CD4-positive, CD25-positive, alpha-beta regulatory T cell (primary cell): ENCODE data around the gene ZFC3H1. TPM values are rescaled to one million over a fixed set of nuclear protein-coding genes. Genes with fewer than 3 reads are reported as not detected.
A peak's percentile ranks its signal among the peaks of the same experiment; 100 is the strongest.

Experiments
- ATAC-seq, 2 donors: fragments of 150-1000 bp; cut with Tn5 transposase; one replicate each; pipeline ENCODE4 v1.10.0; 2021; ENCODE audit warnings: low read depth in 2 of 2, moderate number of reproducible peaks in 2 of 2, moderate library complexity in 1 of 2
- DNase-seq, 3 donors: peaks; one replicate each; pipeline versions ENCODE4 v3.0.0 to v3.0.0-alpha.2; 2012 to 2022; ENCODE audit warnings: mixed read lengths in 1 of 3
- H3K27ac ChIP-seq: one replicate; pipeline ENCODE4 v1.7.0; 2013; ENCODE audit warnings: mild to moderate bottlenecking, low read length; ENCODE audit not compliant: insufficient read depth, poor library complexity, severe bottlenecking
- H3K27me3 ChIP-seq: one replicate; pipeline ENCODE4 v1.7.0; 2013; ENCODE audit warnings: low read length; ENCODE audit not compliant: control insufficient read depth, insufficient read depth
- H3K36me3 ChIP-seq: one replicate; pipeline ENCODE4 v1.7.0; 2013; ENCODE audit warnings: mild to moderate bottlenecking, low read length, moderate library complexity; ENCODE audit not compliant: control insufficient read depth, insufficient read depth
- H3K4me1 ChIP-seq: 2 replicates; pipeline ENCODE4 v1.7.0; 2013; ENCODE audit warnings: mild to moderate bottlenecking, low read length; ENCODE audit not compliant: insufficient read depth, control insufficient read depth, poor library complexity, severe bottlenecking
- H3K4me3 ChIP-seq: one replicate; pipeline ENCODE4 v1.7.0; 2013; ENCODE audit warnings: low read depth, mild to moderate bottlenecking, low read length, moderate library complexity
- H3K9me3 ChIP-seq, 2 experiments: 1 replicate in 1 of 2; 2 replicates in 1 of 2; pipeline ENCODE4 v1.7.0; 2013; ENCODE audit warnings: low read length in 2 of 2, mild to moderate bottlenecking in 1 of 2, moderate library complexity in 1 of 2; ENCODE audit not compliant: control insufficient read depth in 2 of 2
- H3K27ac Mint-ChIP-seq, 3 donors: one replicate each; pipeline ENCODE4 v1.8.0; 2020 to 2022; ENCODE audit warnings: mild to moderate bottlenecking in 3 of 3, mixed read lengths in 3 of 3, moderate library complexity in 2 of 3
- H3K27me3 Mint-ChIP-seq: one replicate; pipeline ENCODE4 v1.8.0; 2022; ENCODE audit warnings: mild to moderate bottlenecking, mixed read lengths
- H3K36me3 Mint-ChIP-seq: one replicate; pipeline ENCODE4 v1.8.0; 2020; ENCODE audit warnings: mixed read lengths
- H3K4me1 Mint-ChIP-seq, 4 donors: one replicate each; pipeline ENCODE4 v1.8.0; 2020 to 2022; ENCODE audit warnings: mixed read lengths in 4 of 4, mild to moderate bottlenecking in 1 of 4
- H3K4me3 Mint-ChIP-seq, 4 donors: one replicate each; pipeline ENCODE4 v1.8.0; 2020 to 2022; ENCODE audit warnings: mild to moderate bottlenecking in 4 of 4, mixed read lengths in 4 of 4, moderate library complexity in 3 of 4
- H3K9me3 Mint-ChIP-seq, 7 donors: one replicate each; pipeline ENCODE4 v1.8.0; 2020 to 2022; ENCODE audit warnings: mixed read lengths in 7 of 7, mild to moderate bottlenecking in 3 of 7, moderate library complexity in 2 of 7
- polyA plus RNA-seq, 4 donors: library from polyadenylated mRNA; unstranded; fragments of 300-500 nt; fragmentation: Illumina TruSeq; gene quantifications; one replicate each; pipeline ENCODE4 v1.2.3, GENCODE V29; 2021
- total RNA-seq: library from RNA; stranded (reverse); gene quantifications from one replicate; pipeline ENCODE4 v1.2.3, GENCODE V29; 2022

ZFC3H1 gene
- total and polyA plus RNA-seq, 5 donors from 2014 or later = 20.0 to 155 (median 29.1) TPM

- peaks cover 36% of the 10 kb centered on the region for H3K36me3 Mint-ChIP-seq
- H3K4me3 Mint-ChIP-seq = peak overlapping the region; percentile 54 to 81 (median 66)
- H3K27ac Mint-ChIP-seq = peak overlapping the region in 2 of 3 donors; percentile 5 to 47
- H3K4me1 Mint-ChIP-seq = peaks cover 28 to 54% (median 41%) of the 10 kb centered on the region in 4 donors
- peak overlapping the region; percentile 74 for H3K4me3 ChIP-seq
- H3K27me3 ChIP-seq = no peaks in the 10 kb centered on the region
- no peaks in the 10 kb centered on the region for H3K27me3 Mint-ChIP-seq
- H3K27ac ChIP-seq = peak overlapping the region; percentile 60
- H3K4me1 ChIP-seq = peaks cover 51% of the 10 kb centered on the region
- H3K9me3 Mint-ChIP-seq = no peaks in the 10 kb centered on the region
- H3K36me3 ChIP-seq = peaks cover 68% of the 10 kb centered on the region
- peaks cover 0 to 8% of the 10 kb centered on the region in 2 experiments for H3K9me3 ChIP-seq
- ATAC-seq (no peak), DNase-seq (no peak)
Measured at GRCh38 chr12:71655907-71656306, 7.7 kb downstream of the ZFC3H1 start.

DNA sequence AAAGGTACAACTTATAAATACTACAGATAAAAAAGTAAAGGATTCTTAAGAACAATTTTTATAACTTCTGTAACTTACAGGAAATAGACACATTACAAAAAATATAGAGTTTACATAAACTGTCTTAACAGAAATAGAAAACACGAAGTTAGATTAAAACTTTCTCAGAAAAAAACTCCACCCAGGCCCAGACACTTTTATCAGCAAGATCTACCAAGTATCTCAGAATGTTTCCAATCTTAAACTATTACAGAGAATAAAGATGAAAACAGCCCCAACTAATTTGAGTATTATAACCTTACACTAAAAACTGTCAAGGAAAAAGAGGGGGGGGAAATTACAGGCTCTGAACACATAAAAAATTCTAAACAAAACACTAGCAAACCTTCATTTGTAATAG is 8.2 kb downstream of the ZFC3H1 start:
- Histone ChIP-seq H3K36me3 (peaks cover 71% of the 10 kb centered on the region), H3K4me1 (peaks cover 50% of the 10 kb centered on the region), H3K27me3 (no peaks in the 10 kb centered on the region), H3K27ac (peak overlapping the region; percentile 60), H3K9me3 (peaks cover 0 to 8% of the 10 kb centered on the region in 2 experiments), H3K4me3 (peak overlapping the region; percentile 74)
- H3K4me3 Mint-ChIP-seq = peak overlapping the region; percentile 54 to 81 (median 66)
- H3K27me3 Mint-ChIP-seq = no peaks in the 10 kb centered on the region
- H3K4me1 Mint-ChIP-seq = peaks cover 28 to 52% (median 41%) of the 10 kb centered on the region in 4 donors
- peak overlapping the region; percentile 5 to 48 (median 47) for H3K27ac Mint-ChIP-seq
- DNase-seq (peak in 1 of 3 donors; percentile 72), ATAC-seq (peak; percentile 28 to 65)
- H3K9me3 Mint-ChIP-seq = no peaks in the 10 kb centered on the region
- peaks cover 36% of the 10 kb centered on the region for H3K36me3 Mint-ChIP-seq

- Histone ChIP-seq H3K27me3 (no peaks in the 10 kb centered on the region), H3K9me3 (peaks cover 0 to 8% of the 10 kb centered on the region in 2 experiments), H3K4me1 (peaks cover 38% of the 10 kb centered on the region), H3K27ac (no peak overlapping the region), H3K36me3 (peaks cover 68% of the 10 kb centered on the region), H3K4me3 (peak overlapping the region; percentile 74)
- DNase-seq = no peak
- ATAC-seq = no peak
- H3K4me1 Mint-ChIP-seq = peaks cover 25 to 49% (median 45%) of the 10 kb centered on the region in 4 donors
- H3K9me3 Mint-ChIP-seq = no peaks in the 10 kb centered on the region
- peaks cover 31% of the 10 kb centered on the region for H3K36me3 Mint-ChIP-seq
- no peaks in the 10 kb centered on the region for H3K27me3 Mint-ChIP-seq
- H3K4me3 Mint-ChIP-seq = peak overlapping the region; percentile 43 to 62 (median 49)
- peak overlapping the region in 1 of 3 donors; percentile 72 for H3K27ac Mint-ChIP-seq
Measured at GRCh38 chr12:71654200-71654599, 9.4 kb downstream of the ZFC3H1 start.

- Mint-ChIP-seq H3K36me3 (peaks cover 21% of the 10 kb centered on the region), H3K27ac (no peak overlapping the region), H3K9me3 (no peaks in the 10 kb centered on the region), H3K4me1 (peaks cover 24 to 50% (median 44%) of the 10 kb centered on the region in 4 donors), H3K27me3 (no peaks in the 10 kb centered on the region), H3K4me3 (no peak overlapping the region)
- Histone ChIP-seq H3K27ac (no peak overlapping the region), H3K36me3 (peaks cover 59% of the 10 kb centered on the region), H3K4me3 (peak overlapping the region; percentile 22), H3K4me1 (peaks cover 38% of the 10 kb centered on the region), H3K9me3 (peaks cover 0 to 8% of the 10 kb centered on the region in 2 experiments), H3K27me3 (no peaks in the 10 kb centered on the region)
- DNase-seq = no peak
- ATAC-seq = no peak
Measured at GRCh38 chr12:71653137-71653536, 10.5 kb downstream of the ZFC3H1 start.

DNA sequence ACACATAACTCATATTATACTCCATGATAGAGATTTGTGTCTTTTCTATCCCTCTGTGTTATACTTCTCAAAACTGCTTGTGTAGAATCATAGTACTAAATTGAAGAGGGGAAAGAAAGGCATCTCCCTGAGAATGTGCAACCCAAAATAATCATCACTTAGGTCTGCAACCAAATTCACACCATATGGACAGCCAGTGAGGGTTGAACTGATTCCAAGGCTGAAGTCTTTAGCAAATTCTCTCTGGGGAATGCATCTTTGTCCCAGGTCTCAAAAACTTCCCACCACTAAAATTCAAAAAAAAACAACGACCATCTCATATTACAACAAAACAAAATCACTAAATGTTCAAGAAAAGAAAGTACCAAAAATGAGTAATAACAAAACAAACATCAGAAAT is 11.0 kb downstream of the ZFC3H1 start:
- Histone ChIP-seq H3K36me3 (peaks cover 54% of the 10 kb centered on the region), H3K27me3 (no peaks in the 10 kb centered on the region), H3K9me3 (peaks cover 0 to 8% of the 10 kb centered on the region in 2 experiments), H3K4me1 (peaks cover 38% of the 10 kb centered on the region), H3K4me3 (peak overlapping the region; percentile 22), H3K27ac (no peak overlapping the region)
- DNase-seq = no peak
- Mint-ChIP-seq H3K4me1 (peaks cover 24 to 50% (median 47%) of the 10 kb centered on the region in 4 donors), H3K27me3 (no peaks in the 10 kb centered on the region), H3K4me3 (no peak overlapping the region), H3K9me3 (no peaks in the 10 kb centered on the region), H3K36me3 (peaks cover 18% of the 10 kb centered on the region), H3K27ac (no peak overlapping the region)
- ATAC-seq = no peak

DNA sequence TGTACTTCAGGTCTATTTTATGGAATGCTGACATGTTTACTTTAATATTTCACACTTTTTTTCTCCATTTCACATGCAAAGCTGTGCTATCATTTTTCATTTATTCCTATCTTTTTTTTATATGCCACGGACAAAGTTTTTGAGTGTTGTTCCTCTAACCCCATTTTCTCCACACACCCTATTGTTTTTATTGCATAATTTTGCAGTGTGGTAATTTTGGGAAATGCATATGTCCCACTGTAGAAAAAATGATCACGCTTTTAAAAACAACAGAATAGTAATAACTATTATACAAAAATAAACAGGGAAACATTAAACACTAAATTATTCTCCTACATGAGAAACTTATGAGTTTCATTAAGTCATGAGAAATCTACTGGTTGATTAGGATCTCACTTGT is 14.2 kb downstream of the ZFC3H1 start:
- Mint-ChIP-seq H3K36me3 (peaks cover 11% of the 10 kb centered on the region), H3K4me3 (peak overlapping the region in 2 of 4 donors; percentile 13 to 68), H3K4me1 (peaks cover 16 to 40% (median 34%) of the 10 kb centered on the region in 4 donors), H3K27ac (peak overlapping the region in 1 of 3 donors; percentile 69), H3K27me3 (no peaks in the 10 kb centered on the region), H3K9me3 (no peaks in the 10 kb centered on the region)
- Histone ChIP-seq H3K9me3 (peaks cover 0 to 8% of the 10 kb centered on the region in 2 experiments), H3K4me3 (peak overlapping the region; percentile 6), H3K27ac (no peak overlapping the region), H3K4me1 (peaks cover 15% of the 10 kb centered on the region), H3K36me3 (peaks cover 64% of the 10 kb centered on the region), H3K27me3 (no peaks in the 10 kb centered on the region)
- DNase-seq (no peak), ATAC-seq (no peak)

DNA sequence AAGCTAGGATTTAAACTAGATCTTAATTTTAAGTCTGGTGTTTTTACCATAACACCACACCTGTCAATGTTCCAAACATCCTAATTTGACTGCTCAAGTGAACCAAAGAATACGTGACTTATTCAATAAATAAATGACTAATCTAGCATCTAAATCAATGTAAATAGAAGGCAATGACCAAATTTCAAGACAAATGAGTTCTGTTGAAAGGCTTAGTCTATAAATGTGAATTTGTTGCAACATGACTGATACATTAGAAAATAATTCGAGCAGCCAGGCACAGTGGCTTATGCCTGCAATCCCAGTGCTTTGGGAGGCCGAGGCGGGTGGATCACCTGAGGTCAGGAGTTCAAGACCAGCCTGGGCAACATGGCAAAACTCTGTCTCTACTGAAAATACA is 15.1 kb downstream of the ZFC3H1 start:
- H3K27ac ChIP-seq = no peak overlapping the region
- ATAC-seq = no peak
- no peak overlapping the region for H3K27ac Mint-ChIP-seq
- H3K27me3 ChIP-seq = no peaks in the 10 kb centered on the region
- peaks cover 18% of the 10 kb centered on the region for H3K36me3 Mint-ChIP-seq
- H3K4me1 Mint-ChIP-seq = peaks cover 21 to 40% (median 32%) of the 10 kb centered on the region in 4 donors
- peaks cover 11% of the 10 kb centered on the region for H3K4me1 ChIP-seq
- H3K27me3 Mint-ChIP-seq = no peaks in the 10 kb centered on the region
- no peak overlapping the region for H3K4me3 ChIP-seq
- peaks cover 64% of the 10 kb centered on the region for H3K36me3 ChIP-seq
- H3K9me3 ChIP-seq = peaks cover 0 to 5% of the 10 kb centered on the region in 2 experiments
- DNase-seq = no peak
- H3K4me3 Mint-ChIP-seq = peak overlapping the region in 1 of 4 donors; percentile 59
- no peaks in the 10 kb centered on the region for H3K9me3 Mint-ChIP-seq

DNA sequence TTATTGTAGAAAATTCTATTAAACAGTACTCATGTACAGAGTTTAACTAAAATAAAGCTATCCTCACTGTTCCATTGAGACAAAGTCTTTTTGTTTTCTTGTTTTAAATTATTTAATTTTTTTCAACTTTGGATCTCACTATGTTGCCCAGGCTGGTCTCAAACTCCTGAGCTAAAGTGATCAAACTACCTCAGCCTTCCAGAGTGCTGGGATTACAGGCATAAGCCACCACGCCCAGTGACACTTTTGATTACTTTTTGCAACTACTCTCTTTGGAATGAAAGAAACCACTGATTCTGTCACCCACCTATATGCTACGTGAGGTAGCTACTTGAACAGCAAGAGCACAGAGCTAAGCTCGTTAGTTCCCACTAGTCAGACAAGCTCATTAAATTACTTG is 17.1 kb downstream of the ZFC3H1 start:
- H3K4me3 Mint-ChIP-seq = no peak overlapping the region
- peaks cover 31 to 54% (median 42%) of the 10 kb centered on the region in 4 donors for H3K4me1 Mint-ChIP-seq
- no peaks in the 10 kb centered on the region for H3K9me3 ChIP-seq
- DNase-seq = no peak
- H3K27ac Mint-ChIP-seq = peak overlapping the region in 1 of 3 donors; percentile 55
- H3K36me3 ChIP-seq = peaks cover 57% of the 10 kb centered on the region
- no peak overlapping the region for H3K27ac ChIP-seq
- H3K27me3 ChIP-seq = no peaks in the 10 kb centered on the region
- no peak for ATAC-seq
- peaks cover 8% of the 10 kb centered on the region for H3K4me1 ChIP-seq
- no peak overlapping the region for H3K4me3 ChIP-seq
- peaks cover 33% of the 10 kb centered on the region for H3K36me3 Mint-ChIP-seq
- H3K9me3 Mint-ChIP-seq = no peaks in the 10 kb centered on the region
- no peaks in the 10 kb centered on the region for H3K27me3 Mint-ChIP-seq
